Hepatocyte (in vitro differentiated cells): ENCODE data around the gene CD74. TPM values are rescaled to one million over a fixed set of nuclear protein-coding genes. Genes with fewer than 3 reads are reported as not detected.

Experiments used
- DNase-seq: peaks from one replicate; pipeline ENCODE4 v3.0.0-alpha.2; 2016; ENCODE audit warnings: low spot score
- H2AFZ ChIP-seq: fragments of 200-600 bp; sonication (generic); 2 replicates; pipeline ENCODE4 v1.6.0; 2016; ENCODE audit warnings: antibody characterized with exemption, mild to moderate bottlenecking
- H3K27ac ChIP-seq: fragments of 200-600 bp; sonication (generic); 2 replicates; pipeline ENCODE4 v1.5.1; 2016; ENCODE audit warnings: mild to moderate bottlenecking
- H3K27me3 ChIP-seq: fragments of 200-600 bp; sonication (generic); 2 replicates; pipeline ENCODE4 v1.6.1; 2016
- H3K36me3 ChIP-seq: fragments of 200-600 bp; sonication (generic); replicated peaks from 2 replicates; pipeline ENCODE4 v1.5.1; 2016; ENCODE audit warnings: low read depth; ENCODE audit not compliant: insufficient read depth
- H3K4me1 ChIP-seq: fragments of 200-600 bp; sonication (generic); 2 replicates; pipeline ENCODE4 v1.5.1; 2016; ENCODE audit warnings: mild to moderate bottlenecking, moderate library complexity; ENCODE audit not compliant: insufficient read depth
- H3K4me2 ChIP-seq: fragments of 200-600 bp; sonication (generic); 2 replicates; pipeline ENCODE4 v1.6.0; 2016
- H3K4me3 ChIP-seq: fragments of 200-600 bp; sonication (generic); 2 replicates; pipeline ENCODE4 v1.5.1; 2016; ENCODE audit warnings: mild to moderate bottlenecking
- H3K79me2 ChIP-seq: fragments of 200-600 bp; sonication (generic); 2 replicates; pipeline ENCODE4 v1.6.0; 2017; ENCODE audit warnings: mild to moderate bottlenecking
- H3K9me2 ChIP-seq: fragments of 200-600 bp; sonication (generic); replicated peaks from 2 replicates; pipeline ENCODE4 v1.6.0; 2017; ENCODE audit warnings: mild to moderate bottlenecking; ENCODE audit not compliant: insufficient read depth
- H3K9me3 ChIP-seq: fragments of 200-600 bp; sonication (generic); 2 replicates; pipeline ENCODE4 v1.5.1; 2016; ENCODE audit warnings: low read depth, mild to moderate bottlenecking
- H4K20me1 ChIP-seq: fragments of 200-600 bp; sonication (generic); 2 replicates; pipeline ENCODE4 v1.6.0; 2016; ENCODE audit warnings: mild to moderate bottlenecking; ENCODE audit not compliant: insufficient read depth, poor library complexity, severe bottlenecking
- EZH2 ChIP-seq: fragments of 200-600 bp; sonication (generic); IDR thresholded peaks from 2 replicates; pipeline ENCODE4 v1.6.1; 2016; ENCODE audit warnings: antibody characterized with exemption, mild to moderate bottlenecking, borderline replicate concordance
- EZH2phosphoT487 ChIP-seq: fragments of 200-600 bp; sonication (generic); IDR thresholded peaks from one replicate; pipeline ENCODE4 v1.6.1; 2018; ENCODE audit warnings: antibody characterized with exemption, mild to moderate bottlenecking, low read depth, moderate library complexity; ENCODE audit not compliant: unreplicated experiment, severe bottlenecking
- WGBS: methylation state at CpG from one replicate; pipeline ENCODE4 v1.1.6; 2016; ENCODE audit warnings: low lambda C conversion rate; ENCODE audit errors: missing lambda C conversion rate; 5-methylcytosine and 5-hydroxymethylcytosine counted together
- polyA plus RNA-seq: library from polyadenylated mRNA; unstranded; fragments of >200 nt; fragmentation: Nextera tagmentation; extraction: Ambion mirVana; gene quantifications from 2 replicates; pipeline ENCODE4 v1.2.1, GENCODE V29; 2016
- total RNA-seq: library from RNA; depleted of rRNA; stranded (reverse); fragments of >200 nt; gene quantifications from 2 replicates; pipeline ENCODE4 v1.2.3, GENCODE V29; 2014
- TF ChIP-seq, protein P1 (sequence below): fragments of 200-600 bp; sonication (generic); IDR thresholded peaks from 2 replicates; pipeline ENCODE4 v1.5.1; 2016; ENCODE audit warnings: antibody characterized with exemption, mild to moderate bottlenecking; ENCODE audit not compliant: poor library complexity

The CD74 gene
- total and polyA plus RNA-seq, 2 experiments from 2014 or later = 57.2 to 107 TPM

DNA sequence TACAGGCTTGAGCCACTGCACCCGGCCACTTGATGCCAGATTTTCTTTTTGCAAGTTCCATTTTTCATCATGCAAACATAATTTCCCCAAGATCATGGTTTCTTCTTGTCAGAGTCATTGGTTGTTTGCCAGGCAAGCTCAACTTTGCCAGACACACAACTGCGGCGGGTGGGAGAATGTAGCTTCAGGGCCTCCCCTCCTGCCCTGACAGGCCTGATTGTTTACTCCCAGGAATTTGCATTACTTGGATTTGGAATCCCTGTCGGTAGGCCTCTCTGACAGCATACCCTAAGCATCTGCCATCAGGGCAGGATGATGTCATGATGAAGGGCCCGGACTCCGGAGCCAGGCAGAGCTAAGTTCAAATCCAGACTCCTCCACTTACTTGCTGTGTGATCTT lies 21.8 kb upstream of the CD74 start:
- Histone ChIP-seq H3K79me2 (no peaks in the 10 kb centered on the region), H3K36me3 (no peaks in the 10 kb centered on the region), H3K9me2 (no peaks in the 10 kb centered on the region), H3K4me1 (no peaks in the 10 kb centered on the region), H3K27ac (peak overlapping the region; percentile 68), H3K9me3 (no peaks in the 10 kb centered on the region), H2AFZ (no peak overlapping the region), H3K27me3 (no peaks in the 10 kb centered on the region), H3K4me3 (no peak overlapping the region), H4K20me1 (no peaks in the 10 kb centered on the region), H3K4me2 (no peak overlapping the region)
- DNase-seq = peak; percentile 70
- TF ChIP-seq, protein P1, sequence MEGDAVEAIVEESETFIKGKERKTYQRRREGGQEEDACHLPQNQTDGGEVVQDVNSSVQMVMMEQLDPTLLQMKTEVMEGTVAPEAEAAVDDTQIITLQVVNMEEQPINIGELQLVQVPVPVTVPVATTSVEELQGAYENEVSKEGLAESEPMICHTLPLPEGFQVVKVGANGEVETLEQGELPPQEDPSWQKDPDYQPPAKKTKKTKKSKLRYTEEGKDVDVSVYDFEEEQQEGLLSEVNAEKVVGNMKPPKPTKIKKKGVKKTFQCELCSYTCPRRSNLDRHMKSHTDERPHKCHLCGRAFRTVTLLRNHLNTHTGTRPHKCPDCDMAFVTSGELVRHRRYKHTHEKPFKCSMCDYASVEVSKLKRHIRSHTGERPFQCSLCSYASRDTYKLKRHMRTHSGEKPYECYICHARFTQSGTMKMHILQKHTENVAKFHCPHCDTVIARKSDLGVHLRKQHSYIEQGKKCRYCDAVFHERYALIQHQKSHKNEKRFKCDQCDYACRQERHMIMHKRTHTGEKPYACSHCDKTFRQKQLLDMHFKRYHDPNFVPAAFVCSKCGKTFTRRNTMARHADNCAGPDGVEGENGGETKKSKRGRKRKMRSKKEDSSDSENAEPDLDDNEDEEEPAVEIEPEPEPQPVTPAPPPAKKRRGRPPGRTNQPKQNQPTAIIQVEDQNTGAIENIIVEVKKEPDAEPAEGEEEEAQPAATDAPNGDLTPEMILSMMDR = no peak
- TF ChIP-seq EZH2phosphoT487 (no peak), EZH2 (no peak)
- WGBS = 45% methylated on average over 6 of the region's 6 CpGs

DNA sequence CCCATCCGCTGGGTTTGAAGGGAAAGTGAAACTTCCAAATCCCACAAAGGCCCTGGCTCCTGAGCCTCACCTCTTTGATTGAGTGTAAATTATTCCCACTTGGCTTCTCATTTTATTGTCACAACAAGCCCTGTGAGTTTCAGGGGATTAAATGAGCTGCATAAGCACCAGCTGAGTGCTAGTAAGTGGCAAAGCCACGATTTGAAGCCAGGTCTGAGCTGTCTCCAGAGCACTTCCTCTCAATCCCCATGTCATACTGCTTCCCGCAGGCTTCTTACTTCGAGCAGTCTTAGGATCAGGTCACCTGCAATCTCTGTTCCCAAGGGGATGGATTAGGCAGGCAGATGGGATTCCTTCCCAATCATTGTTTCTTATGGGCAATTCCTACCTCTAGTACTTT lies 18.9 kb upstream of the CD74 start:
- H3K27ac ChIP-seq = no peak overlapping the region

DNA sequence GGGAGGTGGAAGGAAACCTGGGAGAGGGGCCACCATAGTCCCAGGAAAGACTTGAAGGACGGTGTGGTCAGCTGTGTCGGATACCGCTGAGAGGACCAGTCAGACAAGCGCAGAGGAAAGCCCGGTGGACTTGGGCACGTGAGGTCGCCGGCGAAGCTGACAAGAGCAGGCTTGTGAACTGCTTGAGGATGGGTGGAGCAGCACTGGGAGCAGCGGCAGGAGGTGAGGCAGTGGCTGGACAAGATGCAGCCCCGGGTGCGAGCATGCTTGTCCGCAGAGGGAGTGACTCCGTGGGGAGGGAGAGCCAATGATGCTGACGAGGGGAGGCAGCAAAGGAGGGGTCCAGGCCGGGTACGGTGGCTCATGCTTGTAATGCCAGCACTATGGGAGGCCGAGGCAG lies 18.3 kb upstream of the CD74 start:
- TF ChIP-seq EZH2phosphoT487 = no peak
- TF ChIP-seq, protein P1 = no peak
- no peak for TF ChIP-seq EZH2
- no peak overlapping the region for H3K4me2 ChIP-seq
- no peaks in the 10 kb centered on the region for H3K4me1 ChIP-seq
- no peaks in the 10 kb centered on the region for H3K79me2 ChIP-seq
- H2AFZ ChIP-seq = no peak overlapping the region
- WGBS = 86% methylated on average over 16 of the region's 18 CpGs
- H3K27me3 ChIP-seq = no peaks in the 10 kb centered on the region
- H3K27ac ChIP-seq = no peak overlapping the region
- H4K20me1 ChIP-seq = no peaks in the 10 kb centered on the region
- no peaks in the 10 kb centered on the region for H3K9me3 ChIP-seq
- DNase-seq = no peak
- H3K9me2 ChIP-seq = no peaks in the 10 kb centered on the region
- H3K36me3 ChIP-seq = no peaks in the 10 kb centered on the region
- H3K4me3 ChIP-seq = no peak overlapping the region

More for the DNA sequence above, 18.9 kb upstream of the CD74 start:
- Histone ChIP-seq H3K27me3 (no peaks in the 10 kb centered on the region), H4K20me1 (no peaks in the 10 kb centered on the region), H3K36me3 (no peaks in the 10 kb centered on the region), H3K9me3 (no peaks in the 10 kb centered on the region), H3K9me2 (no peaks in the 10 kb centered on the region), H3K4me3 (no peak overlapping the region), H3K4me1 (no peaks in the 10 kb centered on the region), H3K79me2 (no peaks in the 10 kb centered on the region), H3K4me2 (no peak overlapping the region), H2AFZ (no peak overlapping the region)
- no peak for DNase-seq
- TF ChIP-seq EZH2phosphoT487 = no peak
- TF ChIP-seq, protein P1 = no peak
- TF ChIP-seq EZH2 = no peak
- 52% methylated on average over 4 of the region's 4 CpGs for WGBS

DNA sequence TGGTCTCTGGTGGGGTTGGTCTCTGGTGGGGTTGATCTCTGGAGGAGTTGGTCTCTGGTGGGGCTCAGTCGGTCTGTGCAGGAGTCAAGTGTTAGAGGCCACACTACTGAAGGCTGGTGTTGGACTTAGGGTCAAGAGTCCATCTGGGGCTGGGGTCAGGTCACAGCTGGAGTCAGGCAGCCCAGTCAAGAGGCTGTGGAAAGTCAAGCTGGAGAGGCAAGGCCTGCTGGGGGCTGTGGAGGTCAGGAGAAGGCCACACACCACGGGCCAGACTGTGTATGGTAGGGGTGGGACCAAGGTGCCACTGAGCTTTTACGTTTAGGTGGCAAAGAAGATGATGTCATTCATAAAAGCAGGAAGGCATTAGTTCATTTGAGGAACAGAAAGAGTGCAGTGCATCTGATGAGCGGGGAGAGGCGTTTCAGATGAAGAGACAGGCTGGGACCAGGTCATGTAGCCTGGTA lies 16.7 kb upstream of the CD74 start:
- Histone ChIP-seq H3K9me3 (no peaks in the 10 kb centered on the region), H3K36me3 (no peaks in the 10 kb centered on the region), H3K27me3 (no peaks in the 10 kb centered on the region), H3K79me2 (no peaks in the 10 kb centered on the region), H3K4me1 (no peaks in the 10 kb centered on the region), H4K20me1 (no peaks in the 10 kb centered on the region), H3K27ac (no peak overlapping the region), H2AFZ (no peak overlapping the region), H3K4me3 (no peak overlapping the region), H3K4me2 (no peak overlapping the region), H3K9me2 (no peaks in the 10 kb centered on the region)
- TF ChIP-seq, protein P1 = no peak
- TF ChIP-seq EZH2phosphoT487 = no peak
- 83% methylated on average over 5 of the region's 5 CpGs for WGBS
- no peak for DNase-seq
